Panc1 (cell line): ENCODE measurements around the gene RPS6KB2. TPM values are rescaled to one million over a fixed set of nuclear protein-coding genes. Genes with fewer than 3 reads are reported as not detected.

Source experiments
- ATAC-seq: fragments of 200-7000 bp; cut with Tn5 transposase; 2 replicates; pipeline ENCODE4 v1.9.1; 2020; ENCODE audit warnings: mild to moderate bottlenecking, moderate library complexity
- BruUV-seq: library from RNA; stranded (reverse); fragments of 400-500 nt; replicated peaks from 2 replicates; lab custom pipeline; 2021; lab: Mats Ljungman, UMichigan
- CTCF ChIA-PET: fragments of 300-600 bp; sonication (Branson Sonifier 250); formaldehyde crosslinking; loops from one replicate; lab custom pipeline; 2022; ENCODE audit warnings: antibody characterized with exemption; lab: Charles Lee
- POLR2A ChIA-PET: fragments of 300-600 bp; sonication (Branson Sonifier 250); formaldehyde crosslinking; loops from one replicate; lab custom pipeline; 2022; ENCODE audit warnings: antibody characterized with exemption; lab: Charles Lee
- DNase-seq: peaks from one replicate; pipeline ENCODE4 v3.0.0-alpha.2; 2010; ENCODE audit warnings: low read depth, low spot score
- H3K27ac ChIP-seq: 2 replicates; pipeline ENCODE4 v1.5.1; 2011; ENCODE audit warnings: mild to moderate bottlenecking, low read length, inconsistent platforms
- H3K27me3 ChIP-seq: fragments of 200-500 bp; sonication (Bioruptor generic); 2 replicates; pipeline ENCODE4 v1.6.0; 2014; ENCODE audit warnings: low read length, inconsistent platforms; ENCODE audit not compliant: control insufficient read depth, insufficient read depth
- H3K36me3 ChIP-seq: fragments of 200-500 bp; sonication (Bioruptor generic); 2 replicates; pipeline ENCODE4 v1.5.1; 2014; ENCODE audit warnings: inconsistent platforms, mild to moderate bottlenecking, low read length, moderate library complexity; ENCODE audit not compliant: control insufficient read depth, insufficient read depth
- H3K4me1 ChIP-seq: 2 replicates; pipeline ENCODE4 v1.5.1; 2011; ENCODE audit warnings: inconsistent platforms, mild to moderate bottlenecking, low read length, moderate library complexity; ENCODE audit not compliant: control insufficient read depth, insufficient read depth
- H3K4me3 ChIP-seq, 2 experiments: 2 replicates each; pipeline ENCODE4 v1.5.1; 2011 to 2012; ENCODE audit warnings: low read depth in 2 of 2, low read length in 2 of 2, mild to moderate bottlenecking in 2 of 2, inconsistent platforms in 1 of 2, moderate library complexity in 1 of 2
- H3K9me3 ChIP-seq: fragments of 200-500 bp; sonication (Bioruptor generic); 2 replicates; pipeline ENCODE4 v1.5.1; 2014; ENCODE audit warnings: low read depth, mild to moderate bottlenecking, inconsistent platforms, low read length, moderate library complexity; ENCODE audit not compliant: control insufficient read depth, insufficient read depth
- POLR2AphosphoS5 ChIP-seq: IDR thresholded peaks from 2 replicates; pipeline ENCODE4 v1.6.1; 2012; ENCODE audit warnings: mild to moderate bottlenecking, low read depth, low read length, moderate library complexity
- SIN3A ChIP-seq: IDR thresholded peaks from 2 replicates; pipeline ENCODE4 v1.6.1; 2012; ENCODE audit warnings: low read depth, mild to moderate bottlenecking, low read length, moderate library complexity, borderline replicate concordance; ENCODE audit not compliant: insufficient read depth
- TCF7L2 ChIP-seq: IDR thresholded peaks from 2 replicates; pipeline ENCODE4 v1.6.1; 2011; ENCODE audit warnings: mild to moderate bottlenecking, low read depth, low read length, inconsistent platforms
- in situ Hi-C: cut with HindIII; loops from 2 replicates; pipeline ENCODE4 v1.10.0; 2016; ENCODE audit warnings: low sequenced_read_pairs, low pct_unique_long_range_greater_than_20kb
- intact Hi-C: fragments of 100-400 bp; cut with micrococcal nuclease; formaldehyde crosslinking; loops from one replicate; pipeline ENCODE4 v1.10.0; 2022; ENCODE audit not compliant: unreplicated experiment
- total RNA-seq: library from RNA; stranded (reverse); gene quantifications from one replicate; pipeline ENCODE4 v1.2.1, GENCODE V29; 2021; ENCODE audit not compliant: unreplicated experiment
- TF ChIP-seq, protein P1 (sequence below): fragments of 450-650 bp; IDR thresholded peaks from 2 replicates; pipeline ENCODE4 v1.5.1; 2017; ENCODE audit warnings: mild to moderate bottlenecking
- TF ChIP-seq, protein P2 (sequence below), 2 experiments: IDR thresholded peaks; 2 replicates each; pipeline ENCODE4 v1.6.1; 2011 to 2012; ENCODE audit warnings: low read depth in 2 of 2, control low read depth in 1 of 2, low read length in 1 of 2, mild to moderate bottlenecking in 1 of 2, moderate library complexity in 1 of 2; ENCODE audit not compliant: insufficient read depth in 1 of 2

RPS6KB2 gene
- total RNA-seq, 1 experiment from 2014 or later = 68.5 TPM

DNA sequence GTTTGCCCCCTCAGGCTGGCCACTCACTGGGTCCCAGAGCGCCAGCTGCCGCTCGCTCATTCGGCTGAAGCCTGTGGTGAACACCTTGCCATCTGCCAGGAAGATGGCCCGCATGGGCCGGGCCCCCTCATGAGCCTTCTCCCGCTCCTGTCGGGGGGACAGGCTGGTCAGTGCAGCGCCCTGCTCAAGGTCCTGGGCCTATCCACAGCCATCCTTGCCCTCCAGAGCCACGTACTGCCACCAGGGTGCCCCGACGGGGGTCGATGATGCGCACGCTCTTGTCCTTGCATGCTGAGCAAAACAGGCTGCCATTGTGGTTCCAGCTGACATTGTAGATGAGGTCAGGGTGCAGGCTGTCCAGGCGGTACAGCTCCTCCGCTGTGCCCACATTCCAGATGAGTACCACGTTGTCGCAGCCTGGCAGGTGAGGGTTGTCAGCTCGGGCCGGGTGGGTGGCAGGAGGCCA, 12.8 kb downstream of the RPS6KB2 start:
- no TSS peak for BruUV-seq
- DNase-seq (no peak), ATAC-seq (no peak)
- in situ Hi-C loops (no loop called here), intact Hi-C loops (no loop called here)
- Histone ChIP-seq H3K4me3 (no peak overlapping the region), H3K27ac (no peak overlapping the region; the same call in 1 of the 2 replicates), H3K36me3 (peaks cover 2% of the 10 kb centered on the region; the same call in 1 of the 2 replicates), H3K9me3 (no peaks in the 10 kb centered on the region), H3K27me3 (no peaks in the 10 kb centered on the region), H3K4me1 (peaks cover 59% of the 10 kb centered on the region)
- TF ChIP-seq, protein P1, sequence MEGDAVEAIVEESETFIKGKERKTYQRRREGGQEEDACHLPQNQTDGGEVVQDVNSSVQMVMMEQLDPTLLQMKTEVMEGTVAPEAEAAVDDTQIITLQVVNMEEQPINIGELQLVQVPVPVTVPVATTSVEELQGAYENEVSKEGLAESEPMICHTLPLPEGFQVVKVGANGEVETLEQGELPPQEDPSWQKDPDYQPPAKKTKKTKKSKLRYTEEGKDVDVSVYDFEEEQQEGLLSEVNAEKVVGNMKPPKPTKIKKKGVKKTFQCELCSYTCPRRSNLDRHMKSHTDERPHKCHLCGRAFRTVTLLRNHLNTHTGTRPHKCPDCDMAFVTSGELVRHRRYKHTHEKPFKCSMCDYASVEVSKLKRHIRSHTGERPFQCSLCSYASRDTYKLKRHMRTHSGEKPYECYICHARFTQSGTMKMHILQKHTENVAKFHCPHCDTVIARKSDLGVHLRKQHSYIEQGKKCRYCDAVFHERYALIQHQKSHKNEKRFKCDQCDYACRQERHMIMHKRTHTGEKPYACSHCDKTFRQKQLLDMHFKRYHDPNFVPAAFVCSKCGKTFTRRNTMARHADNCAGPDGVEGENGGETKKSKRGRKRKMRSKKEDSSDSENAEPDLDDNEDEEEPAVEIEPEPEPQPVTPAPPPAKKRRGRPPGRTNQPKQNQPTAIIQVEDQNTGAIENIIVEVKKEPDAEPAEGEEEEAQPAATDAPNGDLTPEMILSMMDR = no peak
- TF ChIP-seq SIN3A (no peak), TCF7L2 (no peak), POLR2AphosphoS5 (no peak)
- TF ChIP-seq, protein P2, sequence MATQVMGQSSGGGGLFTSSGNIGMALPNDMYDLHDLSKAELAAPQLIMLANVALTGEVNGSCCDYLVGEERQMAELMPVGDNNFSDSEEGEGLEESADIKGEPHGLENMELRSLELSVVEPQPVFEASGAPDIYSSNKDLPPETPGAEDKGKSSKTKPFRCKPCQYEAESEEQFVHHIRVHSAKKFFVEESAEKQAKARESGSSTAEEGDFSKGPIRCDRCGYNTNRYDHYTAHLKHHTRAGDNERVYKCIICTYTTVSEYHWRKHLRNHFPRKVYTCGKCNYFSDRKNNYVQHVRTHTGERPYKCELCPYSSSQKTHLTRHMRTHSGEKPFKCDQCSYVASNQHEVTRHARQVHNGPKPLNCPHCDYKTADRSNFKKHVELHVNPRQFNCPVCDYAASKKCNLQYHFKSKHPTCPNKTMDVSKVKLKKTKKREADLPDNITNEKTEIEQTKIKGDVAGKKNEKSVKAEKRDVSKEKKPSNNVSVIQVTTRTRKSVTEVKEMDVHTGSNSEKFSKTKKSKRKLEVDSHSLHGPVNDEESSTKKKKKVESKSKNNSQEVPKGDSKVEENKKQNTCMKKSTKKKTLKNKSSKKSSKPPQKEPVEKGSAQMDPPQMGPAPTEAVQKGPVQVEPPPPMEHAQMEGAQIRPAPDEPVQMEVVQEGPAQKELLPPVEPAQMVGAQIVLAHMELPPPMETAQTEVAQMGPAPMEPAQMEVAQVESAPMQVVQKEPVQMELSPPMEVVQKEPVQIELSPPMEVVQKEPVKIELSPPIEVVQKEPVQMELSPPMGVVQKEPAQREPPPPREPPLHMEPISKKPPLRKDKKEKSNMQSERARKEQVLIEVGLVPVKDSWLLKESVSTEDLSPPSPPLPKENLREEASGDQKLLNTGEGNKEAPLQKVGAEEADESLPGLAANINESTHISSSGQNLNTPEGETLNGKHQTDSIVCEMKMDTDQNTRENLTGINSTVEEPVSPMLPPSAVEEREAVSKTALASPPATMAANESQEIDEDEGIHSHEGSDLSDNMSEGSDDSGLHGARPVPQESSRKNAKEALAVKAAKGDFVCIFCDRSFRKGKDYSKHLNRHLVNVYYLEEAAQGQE (IDR thresholded peaks at IDR 0.05; ENCODE audit: insufficient read depth in 1 of 2, low read depth in 2 of 2, low read length in 1 of 2) = no peak
- ChIA-PET POLR2A (no interaction called here), CTCF (no interaction called here)

DNA sequence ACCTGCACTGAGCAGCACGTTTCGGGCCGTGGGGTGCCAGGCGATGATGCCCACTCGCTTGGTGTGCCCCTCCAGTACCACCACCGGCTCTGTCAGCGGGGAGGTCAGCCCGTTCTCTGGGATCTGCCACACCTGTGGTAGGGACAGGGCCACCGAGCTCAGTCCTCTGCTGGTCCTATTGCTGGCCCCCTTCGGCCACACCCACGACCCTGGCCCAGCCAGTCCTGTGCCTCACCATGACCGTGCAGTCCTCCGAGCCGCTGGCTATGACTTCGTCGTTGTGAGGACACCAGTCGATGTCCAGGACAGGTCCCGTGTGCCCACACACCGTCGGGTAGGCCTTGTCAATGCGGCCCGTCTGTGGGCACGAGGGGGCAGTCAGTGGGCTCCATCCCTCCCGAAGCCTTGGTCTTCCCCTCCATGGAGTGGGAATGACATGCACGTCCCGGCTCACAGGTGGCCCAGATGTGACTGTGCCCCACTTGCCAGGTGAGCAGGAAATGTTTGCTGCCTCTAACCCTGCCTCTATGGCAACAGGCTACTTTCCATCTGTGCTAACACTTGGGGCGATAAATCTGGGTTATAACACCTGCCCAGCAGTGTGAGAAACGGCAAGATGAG, 13.5 kb downstream of the RPS6KB2 start:
- in situ Hi-C loops = no loop called here
- Histone ChIP-seq H3K4me1 (peaks cover 52% of the 10 kb centered on the region), H3K27ac (peak overlapping the region; percentile 15), H3K27me3 (no peaks in the 10 kb centered on the region), H3K9me3 (no peaks in the 10 kb centered on the region), H3K36me3 (peaks cover 2% of the 10 kb centered on the region; the same call in 1 of the 2 replicates), H3K4me3 (peak overlapping the region in 1 of 2 experiments; percentile 87; a peak in 3 of 4 replicates)
- CTCF ChIA-PET = no interaction called here
- TF ChIP-seq POLR2AphosphoS5 (no peak), SIN3A (no peak), TCF7L2 (no peak)
- TF ChIP-seq, protein P2 (IDR thresholded peaks at IDR 0.05; ENCODE audit: insufficient read depth in 1 of 2, low read depth in 2 of 2, low read length in 1 of 2) = no peak
- TF ChIP-seq, protein P1 = no peak
- no TSS peak for BruUV-seq
- DNase-seq = no peak
- ATAC-seq = no peak
- POLR2A ChIA-PET = no interaction called here
- intact Hi-C loops = no loop called here
